Vagina (tissue), 2 donors: ENCODE measurements around the gene RPL3.

Source experiments
- POLR2A ChIP-seq, 2 donors: fragments of 450-650 bp; IDR thresholded peaks; one replicate each; pipeline ENCODE4 v1.6.1; 2017; ENCODE audit warnings: antibody characterized with exemption in 2 of 2, mild to moderate bottlenecking in 2 of 2, moderate library complexity in 2 of 2
- TF ChIP-seq, protein P1 (sequence below), 3 experiments: fragments of 450-650 bp in 2 of 3; fragments of 200-600 bp in 1 of 3; sonication (generic) in 1 of 3; IDR thresholded peaks; one replicate each; pipeline ENCODE4 v1.5.1; 2017 to 2019; ENCODE audit warnings: antibody characterized with exemption in 3 of 3, mild to moderate bottlenecking in 2 of 3, moderate library complexity in 2 of 3

- TF ChIP-seq, protein P1, sequence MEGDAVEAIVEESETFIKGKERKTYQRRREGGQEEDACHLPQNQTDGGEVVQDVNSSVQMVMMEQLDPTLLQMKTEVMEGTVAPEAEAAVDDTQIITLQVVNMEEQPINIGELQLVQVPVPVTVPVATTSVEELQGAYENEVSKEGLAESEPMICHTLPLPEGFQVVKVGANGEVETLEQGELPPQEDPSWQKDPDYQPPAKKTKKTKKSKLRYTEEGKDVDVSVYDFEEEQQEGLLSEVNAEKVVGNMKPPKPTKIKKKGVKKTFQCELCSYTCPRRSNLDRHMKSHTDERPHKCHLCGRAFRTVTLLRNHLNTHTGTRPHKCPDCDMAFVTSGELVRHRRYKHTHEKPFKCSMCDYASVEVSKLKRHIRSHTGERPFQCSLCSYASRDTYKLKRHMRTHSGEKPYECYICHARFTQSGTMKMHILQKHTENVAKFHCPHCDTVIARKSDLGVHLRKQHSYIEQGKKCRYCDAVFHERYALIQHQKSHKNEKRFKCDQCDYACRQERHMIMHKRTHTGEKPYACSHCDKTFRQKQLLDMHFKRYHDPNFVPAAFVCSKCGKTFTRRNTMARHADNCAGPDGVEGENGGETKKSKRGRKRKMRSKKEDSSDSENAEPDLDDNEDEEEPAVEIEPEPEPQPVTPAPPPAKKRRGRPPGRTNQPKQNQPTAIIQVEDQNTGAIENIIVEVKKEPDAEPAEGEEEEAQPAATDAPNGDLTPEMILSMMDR (IDR thresholded peaks at IDR 0.05) = no peak
- no peak for TF ChIP-seq POLR2A (IDR thresholded peaks at IDR 0.05)
These were observed 12.7 kb downstream of the RPL3 start for GRCh38 chr22:39306456-39307361.
